Rectal smooth muscle tissue (tissue), 1 donor: ENCODE data around the gene SPDYE18.
"Not testable (repeated sequence)": the region's sequence is repeated elsewhere in the genome, so short reads cannot be mapped to it uniquely, and the experiment has no call there.

Experiments
- H3K27ac ChIP-seq: one replicate; pipeline ENCODE4 v1.7.0; 2013; ENCODE audit warnings: low read depth, low read length, inconsistent platforms
- H3K27me3 ChIP-seq: one replicate; pipeline ENCODE4 v1.7.0; 2013; ENCODE audit warnings: low read length; ENCODE audit not compliant: control insufficient read depth, insufficient read depth
- H3K36me3 ChIP-seq: one replicate; pipeline ENCODE4 v1.7.0; 2013; ENCODE audit warnings: low read length; ENCODE audit not compliant: control insufficient read depth, insufficient read depth
- H3K4me1 ChIP-seq: one replicate; pipeline ENCODE4 v1.7.0; 2013; ENCODE audit warnings: low read length; ENCODE audit not compliant: control insufficient read depth, insufficient read depth
- H3K4me3 ChIP-seq: one replicate; pipeline ENCODE4 v1.7.0; 2013; ENCODE audit warnings: low read length
- H3K9ac ChIP-seq: one replicate; pipeline ENCODE4 v1.7.0; 2013; ENCODE audit warnings: low read length

SPDYE18 gene

GRCh38 chr7:77074786-77075396 is 12.5 kb upstream of the SPDYE18 start:
- H3K9ac ChIP-seq, H3K4me1 ChIP-seq, H3K27ac ChIP-seq, H3K36me3 ChIP-seq, H3K4me3 ChIP-seq, H3K27me3 ChIP-seq: not testable (repeated sequence)

- H3K4me1 ChIP-seq, H3K27ac ChIP-seq, H3K36me3 ChIP-seq, H3K9ac ChIP-seq, H3K4me3 ChIP-seq, H3K27me3 ChIP-seq: not testable (repeated sequence)
Observed at GRCh38 chr7:77071108-77071507, 8.8 kb upstream of the SPDYE18 start.

- H3K4me3 ChIP-seq, H3K36me3 ChIP-seq, H3K9ac ChIP-seq, H3K4me1 ChIP-seq, H3K27ac ChIP-seq, H3K27me3 ChIP-seq: not testable (repeated sequence)
Observed at GRCh38 chr7:77065869-77066268, 3.5 kb upstream of the SPDYE18 start.

- not testable (repeated sequence) for H3K36me3 ChIP-seq, H3K27me3 ChIP-seq, H3K9ac ChIP-seq, H3K4me1 ChIP-seq, H3K27ac ChIP-seq, H3K4me3 ChIP-seq
Observed at GRCh38 chr7:77063732-77064131, 1.4 kb upstream of the SPDYE18 start.

- H3K27me3 ChIP-seq, H3K4me1 ChIP-seq, H3K36me3 ChIP-seq, H3K9ac ChIP-seq, H3K4me3 ChIP-seq, H3K27ac ChIP-seq: not testable (repeated sequence)
Observed at GRCh38 chr7:77032261-77032660, 30.1 kb downstream of the SPDYE18 start, which contains the start of gene SPDYE17. TSS of gene SPDYE17 (minus strand) at chr7:77032361. CDS start at chr7:77030570, 1,791 bp downstream.

GRCh38 chr7:77026349-77026748 is 36.0 kb downstream of the SPDYE18 start:
- H3K36me3 ChIP-seq, H3K9ac ChIP-seq, H3K27me3 ChIP-seq, H3K4me3 ChIP-seq, H3K4me1 ChIP-seq, H3K27ac ChIP-seq: not testable (repeated sequence)

GRCh38 chr7:77010074-77010680 is 52.2 kb downstream of the SPDYE18 start:
- H3K9ac ChIP-seq, H3K4me1 ChIP-seq, H3K27ac ChIP-seq, H3K4me3 ChIP-seq, H3K27me3 ChIP-seq, H3K36me3 ChIP-seq: not testable (repeated sequence)

- H3K27ac ChIP-seq, H3K27me3 ChIP-seq, H3K4me3 ChIP-seq, H3K36me3 ChIP-seq, H3K4me1 ChIP-seq, H3K9ac ChIP-seq: not testable (repeated sequence)
Observed at GRCh38 chr7:77008000-77008399, 54.4 kb downstream of the SPDYE18 start.

GRCh38 chr7:77006127-77007110 is 55.9 kb downstream of the SPDYE18 start:
- not testable (repeated sequence) for H3K4me1 ChIP-seq, H3K9ac ChIP-seq, H3K27ac ChIP-seq, H3K36me3 ChIP-seq, H3K4me3 ChIP-seq, H3K27me3 ChIP-seq

GRCh38 chr7:77005461-77006057 is 56.8 kb downstream of the SPDYE18 start:
- not testable (repeated sequence) for H3K4me3 ChIP-seq, H3K27ac ChIP-seq, H3K27me3 ChIP-seq, H3K9ac ChIP-seq, H3K4me1 ChIP-seq, H3K36me3 ChIP-seq

GRCh38 chr7:77004151-77004550 is 58.2 kb downstream of the SPDYE18 start:
- H3K4me1 ChIP-seq, H3K36me3 ChIP-seq, H3K27me3 ChIP-seq, H3K4me3 ChIP-seq, H3K27ac ChIP-seq, H3K9ac ChIP-seq: not testable (repeated sequence)

- not testable (repeated sequence) for H3K36me3 ChIP-seq, H3K4me3 ChIP-seq, H3K27ac ChIP-seq, H3K4me1 ChIP-seq, H3K27me3 ChIP-seq, H3K9ac ChIP-seq
Observed at GRCh38 chr7:77003241-77003640, 59.1 kb downstream of the SPDYE18 start.
